Neural crest cell (in vitro differentiated cells): ENCODE data around the gene CHRM5. TPM values are rescaled to one million over a fixed set of nuclear protein-coding genes. Genes with fewer than 3 reads are reported as not detected.

Source experiments
- DNase-seq: peaks from one replicate; pipeline ENCODE4 v3.0.0; 2021; ENCODE audit warnings: low read depth, mixed read lengths, low spot score
- H3K27ac Mint-ChIP-seq: one replicate; pipeline ENCODE4 v1.8.0; 2021; ENCODE audit warnings: mild to moderate bottlenecking, mixed read lengths; ENCODE audit not compliant: unreplicated experiment
- H3K27me3 Mint-ChIP-seq: 2 replicates; pipeline ENCODE4 v1.8.0; 2021; ENCODE audit warnings: low read depth, mild to moderate bottlenecking, mixed read lengths
- H3K36me3 Mint-ChIP-seq: 2 replicates; pipeline ENCODE4 v1.8.0; 2021; ENCODE audit warnings: low read depth, mild to moderate bottlenecking, mixed read lengths
- H3K4me1 Mint-ChIP-seq: 2 replicates; pipeline ENCODE4 v1.8.0; 2021; ENCODE audit warnings: mixed read lengths
- H3K4me3 Mint-ChIP-seq: one replicate; pipeline ENCODE4 v1.8.0; 2021; ENCODE audit warnings: mild to moderate bottlenecking, mixed read lengths
- H3K9me3 Mint-ChIP-seq: 2 replicates; pipeline ENCODE4 v1.8.0; 2021; ENCODE audit warnings: mixed read lengths
- CTCF ChIP-seq: fragments of 200-600 bp; sonication (generic); conservative IDR thresholded peaks from 2 replicates; pipeline ENCODE4 v1.5.0; 2021; ENCODE audit warnings: antibody characterized with exemption, mild to moderate bottlenecking
- total RNA-seq: library from RNA; stranded (reverse); gene quantifications from 2 replicates; pipeline ENCODE4 v1.2.1, GENCODE V29; 2021

CHRM5 gene
- total RNA-seq, 1 donor from 2014 or later = not detected

GRCh38 chr15:33941279-33942063, 26.8 kb upstream of the CHRM5 start:
- no peak for TF ChIP-seq CTCF
- Mint-ChIP-seq H3K4me3 (no peak overlapping the region), H3K9me3 (peaks cover 2% of the 10 kb centered on the region), H3K4me1 (no peaks in the 10 kb centered on the region), H3K27ac (no peak overlapping the region), H3K27me3 (no peaks in the 10 kb centered on the region), H3K36me3 (peaks cover 2% of the 10 kb centered on the region)
- no peak for DNase-seq

- Mint-ChIP-seq H3K4me3 (no peak overlapping the region), H3K9me3 (peaks cover 2% of the 10 kb centered on the region), H3K27me3 (no peaks in the 10 kb centered on the region), H3K27ac (no peak overlapping the region), H3K4me1 (no peaks in the 10 kb centered on the region), H3K36me3 (peaks cover 2% of the 10 kb centered on the region)
- DNase-seq = no peak
- no peak for TF ChIP-seq CTCF
Measured at GRCh38 chr15:33946152-33946551, 22.1 kb upstream of the CHRM5 start.

GRCh38 chr15:33955945-33956344, 12.4 kb upstream of the CHRM5 start:
- Mint-ChIP-seq H3K27ac (no peak overlapping the region), H3K9me3 (no peaks in the 10 kb centered on the region), H3K36me3 (no peaks in the 10 kb centered on the region), H3K4me3 (no peak overlapping the region), H3K27me3 (no peaks in the 10 kb centered on the region), H3K4me1 (peaks cover 12% of the 10 kb centered on the region)
- DNase-seq = no peak
- TF ChIP-seq CTCF = no peak

GRCh38 chr15:33956397-33956796, 11.9 kb upstream of the CHRM5 start:
- H3K9me3 Mint-ChIP-seq = no peaks in the 10 kb centered on the region
- DNase-seq = no peak
- H3K4me3 Mint-ChIP-seq = no peak overlapping the region
- no peak overlapping the region for H3K27ac Mint-ChIP-seq
- H3K4me1 Mint-ChIP-seq = peaks cover 12% of the 10 kb centered on the region
- H3K27me3 Mint-ChIP-seq = no peaks in the 10 kb centered on the region
- H3K36me3 Mint-ChIP-seq = no peaks in the 10 kb centered on the region
- TF ChIP-seq CTCF = no peak

GRCh38 chr15:33959844-33960548, 8.3 kb upstream of the CHRM5 start:
- no peak for DNase-seq
- H3K9me3 Mint-ChIP-seq = no peaks in the 10 kb centered on the region
- H3K27ac Mint-ChIP-seq = no peak overlapping the region
- no peaks in the 10 kb centered on the region for H3K27me3 Mint-ChIP-seq
- no peak overlapping the region for H3K4me3 Mint-ChIP-seq
- H3K36me3 Mint-ChIP-seq = no peaks in the 10 kb centered on the region
- H3K4me1 Mint-ChIP-seq = peaks cover 12% of the 10 kb centered on the region
- no peak for TF ChIP-seq CTCF
